Immature natural killer cell (primary cell): ENCODE measurements around the gene EML6. TPM values are rescaled to one million over a fixed set of nuclear protein-coding genes. Genes with fewer than 3 reads are reported as not detected.

Source experiments
- DNase-seq, 3 donors: peaks; one replicate each; pipeline ENCODE4 v3.0.0; 2022; ENCODE audit warnings: mixed read lengths in 1 of 3
- H3K27ac Mint-ChIP-seq, 6 donors: one replicate each; pipeline ENCODE4 v1.8.0; 2020; ENCODE audit warnings: mixed read lengths in 6 of 6, mild to moderate bottlenecking in 5 of 6, inconsistent platforms in 4 of 6, moderate library complexity in 3 of 6
- H3K27me3 Mint-ChIP-seq, 3 donors: one replicate each; pipeline ENCODE4 v1.8.0; 2020 to 2021; ENCODE audit warnings: low read depth in 3 of 3, mild to moderate bottlenecking in 3 of 3, mixed read lengths in 3 of 3, moderate library complexity in 3 of 3, inconsistent platforms in 1 of 3
- H3K36me3 Mint-ChIP-seq, 3 donors: one replicate each; pipeline ENCODE4 v1.8.0; 2020; ENCODE audit warnings: mixed read lengths in 3 of 3, inconsistent platforms in 2 of 3, mild to moderate bottlenecking in 2 of 3
- H3K4me1 Mint-ChIP-seq, 2 donors: one replicate each; pipeline ENCODE4 v1.8.0; 2020; ENCODE audit warnings: inconsistent platforms in 2 of 2, mild to moderate bottlenecking in 2 of 2, mixed read lengths in 2 of 2, moderate library complexity in 1 of 2
- H3K4me3 Mint-ChIP-seq, 5 donors: one replicate each; pipeline ENCODE4 v1.8.0; 2020; ENCODE audit warnings: mild to moderate bottlenecking in 5 of 5, mixed read lengths in 5 of 5, inconsistent platforms in 3 of 5, moderate library complexity in 3 of 5
- H3K9me3 Mint-ChIP-seq, 6 donors: one replicate each; pipeline ENCODE4 v1.8.0; 2020; ENCODE audit warnings: mild to moderate bottlenecking in 6 of 6, mixed read lengths in 6 of 6, inconsistent platforms in 4 of 6, moderate library complexity in 3 of 6
- polyA plus RNA-seq, 3 donors: library from polyadenylated mRNA; unstranded; fragments of 300-500 nt; fragmentation: Illumina TruSeq; gene quantifications; one replicate each; pipeline ENCODE4 v1.2.3, GENCODE V29; 2021

Gene EML6
- polyA plus RNA-seq, 3 donors from 2014 or later, result 0.02 TPM; not detected in 2

DNA sequence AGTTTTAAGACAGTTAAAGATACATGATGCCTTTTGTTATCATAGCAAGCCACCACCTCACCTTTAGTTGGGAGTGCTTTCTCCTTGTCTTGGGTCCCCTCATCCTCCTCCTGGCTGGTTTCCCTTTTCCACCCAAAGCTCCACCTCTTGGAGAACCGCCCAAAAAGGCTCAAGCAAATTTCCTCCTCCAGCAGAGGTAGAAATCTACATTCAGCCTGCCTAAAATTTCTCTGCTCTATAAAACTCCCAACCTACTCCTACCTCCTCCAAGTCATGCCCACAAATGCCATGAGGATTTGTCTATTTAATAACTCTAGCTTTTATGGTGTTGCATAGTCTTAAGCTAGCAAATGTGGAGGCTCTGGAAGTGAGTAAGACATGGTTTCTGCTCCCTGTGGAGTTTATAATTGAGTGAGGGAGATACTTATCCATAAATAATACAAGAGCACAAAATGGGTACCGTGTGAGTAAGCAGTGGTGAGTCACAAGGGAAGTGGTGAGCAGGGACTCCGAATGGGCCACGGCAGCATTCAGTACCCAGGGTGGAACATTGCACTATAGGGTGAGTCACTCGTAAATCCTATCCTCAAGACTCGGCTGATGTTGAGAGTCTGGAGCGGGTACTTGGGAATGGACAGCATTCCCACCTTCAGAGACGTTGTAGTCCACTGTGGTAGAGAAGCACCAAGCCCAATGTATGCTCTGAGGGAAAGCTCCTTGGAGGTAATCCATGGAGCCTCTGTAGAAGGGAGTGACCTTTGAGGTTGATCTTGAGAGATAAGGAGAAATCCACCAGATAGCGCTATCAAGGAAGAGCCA lies 180.5 kb downstream of the EML6 start:
- peak; percentile 50 to 63 (median 60) for DNase-seq
- Mint-ChIP-seq H3K4me1 (peaks cover 17 to 18% of the 10 kb centered on the region in 2 donors), H3K36me3 (peaks cover 0 to 4% (median 0%) of the 10 kb centered on the region in 3 donors), H3K9me3 (no peaks in the 10 kb centered on the region), H3K27ac (peak overlapping the region; percentile 24 to 76 (median 58)), H3K27me3 (peaks cover 0 to 2% (median 2%) of the 10 kb centered on the region in 3 donors), H3K4me3 (peak overlapping the region; percentile 3 to 68 (median 37))

DNA sequence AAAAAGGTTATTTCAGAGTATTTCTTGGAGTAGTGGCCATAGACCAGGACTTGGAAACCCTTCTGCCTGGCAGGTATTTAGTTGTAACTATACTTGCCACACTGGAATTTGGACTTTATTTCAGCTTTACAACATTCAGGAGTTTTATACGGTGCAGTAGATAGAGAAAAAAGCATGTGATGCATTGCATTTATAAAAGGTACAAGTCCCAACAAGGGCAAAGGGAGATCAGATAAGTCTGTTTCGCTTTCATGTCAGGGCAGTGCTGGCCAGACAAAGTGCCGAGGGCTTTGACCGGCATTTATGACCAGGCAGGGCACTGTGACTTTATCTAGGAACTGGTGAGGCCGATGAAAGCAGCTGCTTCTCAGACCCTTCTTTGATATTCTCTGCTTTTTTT lies 181.4 kb downstream of the EML6 start:
- Mint-ChIP-seq H3K27me3 (peaks cover 0 to 2% (median 1%) of the 10 kb centered on the region in 3 donors), H3K36me3 (peaks cover 0 to 4% (median 0%) of the 10 kb centered on the region in 3 donors), H3K27ac (peak overlapping the region in 3 of 6 donors; percentile 51 to 76 (median 65)), H3K9me3 (no peaks in the 10 kb centered on the region), H3K4me1 (peaks cover 17 to 18% of the 10 kb centered on the region in 2 donors), H3K4me3 (peak overlapping the region in 1 of 5 donors; percentile 68)
- no peak for DNase-seq

DNA sequence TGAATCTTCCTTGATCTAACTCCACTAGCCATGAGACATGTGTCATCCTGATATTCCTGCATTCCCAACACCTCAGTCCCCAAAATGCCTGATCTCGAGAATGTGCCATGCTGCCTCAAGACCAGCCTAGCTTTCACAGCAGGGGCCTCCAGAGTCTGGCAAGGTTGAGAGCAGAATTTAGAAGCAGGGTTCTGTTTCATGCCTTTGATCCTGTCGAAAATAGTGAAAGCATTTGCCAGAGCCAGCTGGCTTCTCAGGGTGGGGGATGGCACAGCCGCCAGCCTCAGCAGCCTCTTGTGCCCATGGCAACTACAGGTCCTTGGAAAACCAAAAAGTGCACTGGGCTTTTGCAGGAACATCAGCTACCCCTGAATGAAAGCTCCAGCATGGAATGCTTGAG lies 183.3 kb downstream of the EML6 start:
- no peak overlapping the region for H3K4me3 Mint-ChIP-seq
- DNase-seq, result no peak
- H3K9me3 Mint-ChIP-seq, result no peaks in the 10 kb centered on the region
- H3K36me3 Mint-ChIP-seq, result peaks cover 0 to 4% (median 0%) of the 10 kb centered on the region in 3 donors
- H3K4me1 Mint-ChIP-seq, result peaks cover 17 to 18% of the 10 kb centered on the region in 2 donors
- H3K27ac Mint-ChIP-seq, result no peak overlapping the region
- peaks cover 0 to 2% (median 0%) of the 10 kb centered on the region in 3 donors for H3K27me3 Mint-ChIP-seq

DNA sequence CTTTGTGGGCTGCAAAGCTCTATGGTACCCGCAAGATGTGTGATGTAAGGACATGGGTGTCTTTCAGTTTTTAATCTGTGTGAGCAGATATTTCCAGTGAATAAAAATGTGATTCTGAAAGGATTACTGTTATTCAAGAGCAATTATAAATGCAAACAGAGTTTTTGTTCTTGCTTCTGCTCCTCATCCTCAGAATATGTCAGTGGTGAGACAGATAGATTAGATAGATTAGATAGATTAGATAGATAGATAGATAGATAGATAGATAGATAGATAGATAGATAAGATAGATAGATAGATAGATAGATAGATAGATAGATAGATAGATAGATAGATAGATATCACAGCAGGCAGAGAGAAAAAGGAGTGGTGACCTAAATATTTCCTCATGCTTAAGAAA lies 184.2 kb downstream of the EML6 start:
- peaks cover 0 to 2% (median 0%) of the 10 kb centered on the region in 3 donors for H3K27me3 Mint-ChIP-seq
- DNase-seq, result no peak
- peaks cover 0 to 5% (median 0%) of the 10 kb centered on the region in 3 donors for H3K36me3 Mint-ChIP-seq
- H3K9me3 Mint-ChIP-seq, result no peaks in the 10 kb centered on the region
- peaks cover 17 to 18% of the 10 kb centered on the region in 2 donors for H3K4me1 Mint-ChIP-seq
- H3K27ac Mint-ChIP-seq, result peak overlapping the region in 1 of 6 donors; percentile 67
- no peak overlapping the region for H3K4me3 Mint-ChIP-seq

DNA sequence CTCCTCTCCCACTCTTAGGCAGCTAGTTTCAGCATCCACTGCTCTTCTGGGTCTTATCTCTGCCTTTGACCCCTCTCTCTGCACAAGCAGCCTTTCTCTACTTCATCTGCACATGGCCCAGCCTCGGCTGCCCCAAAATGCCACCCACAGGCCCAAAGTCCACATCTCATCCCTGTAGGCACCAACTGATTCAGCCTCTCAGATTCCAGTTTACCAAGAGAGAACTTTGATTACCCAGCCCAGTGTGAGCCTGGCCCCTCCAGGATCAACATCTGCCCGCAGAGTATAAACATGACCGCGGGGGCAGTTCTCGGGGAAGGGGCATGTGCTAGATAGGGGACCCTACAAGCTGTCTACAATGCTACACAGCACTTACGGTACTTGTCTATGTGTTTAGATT lies 185.1 kb downstream of the EML6 start:
- H3K9me3 Mint-ChIP-seq, result peaks cover 0 to 2% (median 0%) of the 10 kb centered on the region in 6 donors
- H3K4me1 Mint-ChIP-seq, result peaks cover 17% of the 10 kb centered on the region in 2 donors
- no peak for DNase-seq
- H3K36me3 Mint-ChIP-seq, result peaks cover 0 to 7% (median 0%) of the 10 kb centered on the region in 3 donors
- H3K27me3 Mint-ChIP-seq, result peaks cover 0 to 2% (median 0%) of the 10 kb centered on the region in 3 donors
- no peak overlapping the region for H3K4me3 Mint-ChIP-seq
- H3K27ac Mint-ChIP-seq, result no peak overlapping the region

DNA sequence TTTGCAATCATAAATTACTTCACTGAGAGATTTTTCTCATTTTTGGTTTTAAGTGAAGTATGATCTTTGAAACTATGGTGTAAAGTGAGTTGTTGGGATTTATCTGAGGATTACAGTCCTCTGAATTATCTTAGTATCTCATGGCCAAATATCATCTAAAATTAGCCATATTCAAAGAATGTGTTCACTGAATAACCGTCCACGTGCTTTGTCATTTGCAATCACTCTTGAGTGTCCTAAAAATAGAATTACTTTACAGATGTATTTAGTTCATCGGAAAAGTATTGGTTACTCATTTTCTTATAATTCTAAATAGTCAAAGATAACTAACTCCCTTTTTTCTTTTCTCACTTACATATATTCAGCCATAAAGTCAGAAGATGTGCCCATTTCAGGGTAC lies 185.5 kb downstream of the EML6 start:
- no peak for DNase-seq
- H3K27me3 Mint-ChIP-seq, result peaks cover 0 to 2% (median 0%) of the 10 kb centered on the region in 3 donors
- H3K36me3 Mint-ChIP-seq, result peaks cover 0 to 7% (median 0%) of the 10 kb centered on the region in 3 donors
- H3K27ac Mint-ChIP-seq, result no peak overlapping the region
- peaks cover 12 to 13% of the 10 kb centered on the region in 2 donors for H3K4me1 Mint-ChIP-seq
- no peak overlapping the region for H3K4me3 Mint-ChIP-seq
- peaks cover 0 to 3% (median 0%) of the 10 kb centered on the region in 6 donors for H3K9me3 Mint-ChIP-seq

DNA sequence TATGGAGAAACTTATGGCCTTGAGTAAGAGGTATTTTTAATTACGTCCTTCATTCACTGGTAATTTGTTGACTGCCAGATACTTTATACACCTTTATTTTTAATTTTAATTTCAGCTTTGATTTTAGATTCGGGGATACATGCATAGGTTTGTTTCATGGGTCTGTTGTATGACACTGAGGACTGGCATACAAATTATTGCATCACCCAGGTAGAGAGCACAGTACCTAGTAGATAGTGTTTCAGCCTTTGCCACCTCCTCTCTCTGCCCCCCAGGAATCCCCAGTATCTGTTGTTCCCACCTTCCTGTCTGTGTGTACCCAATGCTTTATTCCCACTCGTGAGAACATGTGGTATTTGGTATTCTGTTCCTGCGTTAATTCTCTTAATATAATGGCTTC lies 188.8 kb downstream of the EML6 start:
- Mint-ChIP-seq H3K4me1 (no peaks in the 10 kb centered on the region), H3K9me3 (peaks cover 0 to 3% (median 0%) of the 10 kb centered on the region in 6 donors), H3K36me3 (peaks cover 0 to 2% (median 0%) of the 10 kb centered on the region in 3 donors), H3K27ac (no peak overlapping the region), H3K27me3 (no peaks in the 10 kb centered on the region), H3K4me3 (no peak overlapping the region)
- no peak for DNase-seq

DNA sequence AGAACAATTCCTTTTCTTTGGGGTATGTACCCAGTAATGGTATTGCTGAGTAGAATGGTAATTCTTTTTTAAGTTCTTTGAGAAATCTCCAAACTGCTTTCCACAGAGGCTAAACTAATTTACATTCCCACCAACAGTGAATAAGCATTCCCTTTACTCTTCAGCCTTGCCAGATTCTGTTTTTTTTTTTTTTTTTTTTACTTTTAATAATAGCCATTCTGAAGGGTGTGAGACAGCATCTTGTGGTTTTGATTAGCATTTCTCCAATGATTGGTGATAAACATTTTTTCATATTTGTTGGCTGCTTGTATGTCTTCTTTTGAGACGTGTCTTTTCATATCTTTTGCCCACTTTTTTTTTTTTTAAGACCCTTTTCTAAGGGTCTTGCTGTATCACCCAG lies 189.4 kb downstream of the EML6 start:
- DNase-seq, result no peak
- peaks cover 0 to 5% (median 0%) of the 10 kb centered on the region in 3 donors for H3K27me3 Mint-ChIP-seq
- H3K9me3 Mint-ChIP-seq, result peaks cover 0 to 3% (median 0%) of the 10 kb centered on the region in 6 donors
- no peak overlapping the region for H3K27ac Mint-ChIP-seq
- H3K36me3 Mint-ChIP-seq, result peaks cover 2 to 3% (median 3%) of the 10 kb centered on the region in 3 donors
- no peak overlapping the region for H3K4me3 Mint-ChIP-seq
- no peaks in the 10 kb centered on the region for H3K4me1 Mint-ChIP-seq

DNA sequence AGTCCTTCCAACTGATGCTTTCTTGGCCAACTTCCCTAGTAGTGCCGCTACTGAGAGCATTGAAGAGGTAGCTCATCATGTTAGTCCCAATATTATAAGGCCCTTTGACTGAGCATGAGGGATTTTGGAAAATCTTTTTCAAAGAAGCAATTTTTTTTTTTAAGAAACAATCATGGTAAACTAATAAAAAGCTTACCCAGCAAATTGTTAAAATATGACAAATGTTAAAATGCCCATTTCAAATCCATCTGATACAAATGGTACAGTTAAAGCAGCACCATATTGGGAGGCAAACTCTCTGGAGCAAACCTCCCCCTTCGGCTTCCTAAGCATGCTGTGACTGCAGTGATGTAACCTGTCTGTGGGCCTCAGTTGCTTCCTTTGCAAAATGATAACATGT lies 191.2 kb downstream of the EML6 start:
- H3K36me3 Mint-ChIP-seq, result peaks cover 2 to 4% (median 3%) of the 10 kb centered on the region in 3 donors

DNA sequence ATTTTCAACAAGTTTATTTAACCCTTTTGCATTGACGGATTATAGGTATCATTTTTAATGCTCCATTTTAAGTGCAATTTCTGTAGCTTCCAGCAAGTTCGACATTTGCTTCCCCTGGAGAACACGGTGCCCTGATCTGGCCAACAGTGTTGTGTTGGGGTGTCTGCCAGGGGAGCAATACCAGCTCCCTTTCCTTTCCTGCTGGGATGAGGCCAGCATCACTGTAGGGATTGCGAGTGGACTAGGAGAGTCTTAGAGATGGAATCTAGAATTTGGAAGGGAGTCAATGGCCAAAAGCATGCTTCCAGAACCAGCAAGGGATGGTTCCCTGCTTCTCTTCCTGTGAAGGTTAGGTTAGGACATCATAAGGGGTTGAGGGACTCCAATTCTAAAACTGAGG lies 191.6 kb downstream of the EML6 start:
- Mint-ChIP-seq H3K27me3 (peaks cover 0 to 5% (median 0%) of the 10 kb centered on the region in 3 donors), H3K4me1 (no peaks in the 10 kb centered on the region), H3K4me3 (no peak overlapping the region), H3K9me3 (peaks cover 0 to 3% (median 0%) of the 10 kb centered on the region in 6 donors), H3K36me3 (peaks cover 3 to 4% (median 3%) of the 10 kb centered on the region in 3 donors), H3K27ac (no peak overlapping the region)
- DNase-seq, result no peak

More for the DNA sequence above, 191.2 kb downstream of the EML6 start:
- Mint-ChIP-seq H3K9me3 (peaks cover 0 to 3% (median 0%) of the 10 kb centered on the region in 6 donors), H3K27ac (no peak overlapping the region), H3K4me1 (no peaks in the 10 kb centered on the region), H3K27me3 (peaks cover 0 to 5% (median 0%) of the 10 kb centered on the region in 3 donors), H3K4me3 (no peak overlapping the region)
- no peak for DNase-seq

DNA sequence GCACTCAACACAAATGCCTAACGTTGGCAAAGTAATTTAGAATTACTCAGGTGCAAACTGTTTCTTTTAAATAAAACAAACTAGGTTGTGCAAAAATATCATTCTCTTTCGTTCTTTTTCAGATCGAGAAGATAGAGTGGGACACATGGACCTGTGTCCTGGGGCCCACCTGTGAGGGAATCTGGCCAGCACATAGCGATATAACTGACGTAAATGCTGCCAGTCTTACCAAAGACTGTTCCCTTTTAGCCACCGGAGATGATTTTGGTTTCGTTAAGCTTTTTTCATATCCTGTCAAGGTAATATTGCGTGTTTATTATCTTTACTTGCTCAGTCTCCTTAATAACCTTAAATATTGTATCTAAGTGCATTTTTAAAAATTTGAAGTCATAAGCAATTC lies 193.2 kb downstream of the EML6 start:
- Mint-ChIP-seq H3K4me3 (no peak overlapping the region), H3K4me1 (no peaks in the 10 kb centered on the region), H3K9me3 (peaks cover 0 to 10% (median under 1%) of the 10 kb centered on the region in 6 donors), H3K27me3 (peaks cover 0 to 5% (median 4%) of the 10 kb centered on the region in 3 donors), H3K27ac (no peak overlapping the region), H3K36me3 (peaks cover 4 to 14% (median 7%) of the 10 kb centered on the region in 3 donors)
- DNase-seq, result no peak

DNA sequence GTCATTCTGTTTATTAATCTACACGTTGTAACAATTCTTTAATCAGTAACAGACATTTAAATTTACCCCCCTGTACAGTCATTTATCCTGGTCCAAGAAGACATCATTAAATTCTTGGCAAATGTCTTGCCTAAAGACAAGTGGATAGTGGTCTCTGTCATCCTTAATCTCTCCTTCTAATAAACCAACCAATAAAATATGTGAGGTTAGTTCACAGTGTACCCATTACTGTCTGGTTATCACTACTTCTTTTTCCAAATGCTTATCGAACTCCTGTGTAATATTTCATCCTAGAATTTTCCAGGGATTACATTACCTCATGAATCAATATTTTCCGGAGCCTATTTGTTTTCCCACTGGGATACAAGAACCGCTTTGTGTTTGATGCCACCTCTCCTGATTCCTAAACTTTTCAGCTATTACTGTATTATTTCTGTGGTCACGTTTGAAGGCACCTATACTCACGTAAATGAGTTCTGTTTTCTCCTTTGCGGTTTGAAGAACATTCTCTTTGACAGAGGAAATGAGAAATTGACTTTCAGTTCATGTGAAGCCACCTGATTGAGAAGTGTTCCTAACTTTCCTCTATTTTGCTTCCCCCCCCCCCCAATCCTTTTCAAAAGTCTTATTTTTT lies 195.3 kb downstream of the EML6 start:
- no peak for DNase-seq
- H3K4me3 Mint-ChIP-seq, result no peak overlapping the region
- no peak overlapping the region for H3K27ac Mint-ChIP-seq
- peaks cover 0 to 10% (median under 1%) of the 10 kb centered on the region in 6 donors for H3K9me3 Mint-ChIP-seq
- peaks cover 0 to 5% (median 4%) of the 10 kb centered on the region in 3 donors for H3K27me3 Mint-ChIP-seq
- no peaks in the 10 kb centered on the region for H3K4me1 Mint-ChIP-seq
- peaks cover 4 to 11% (median 7%) of the 10 kb centered on the region in 3 donors for H3K36me3 Mint-ChIP-seq

DNA sequence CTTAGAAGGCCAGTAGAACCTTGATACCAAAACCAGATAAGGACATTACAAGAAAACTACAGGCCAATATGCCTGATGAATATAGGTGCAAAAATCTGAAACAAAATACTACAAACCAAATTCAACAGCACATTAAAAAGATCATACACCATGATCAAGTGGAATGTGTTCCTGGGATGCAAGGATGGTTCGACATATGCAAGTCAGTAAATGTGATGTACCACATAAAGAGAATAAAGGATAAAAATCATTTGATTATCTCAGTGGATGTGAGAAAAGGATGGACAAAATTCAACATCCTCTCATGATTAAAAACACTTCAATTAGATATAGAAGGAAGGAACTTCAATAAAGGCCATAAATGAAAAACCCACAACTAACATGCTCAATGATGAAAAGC lies 197.2 kb downstream of the EML6 start:
- H3K27ac Mint-ChIP-seq, result no peak overlapping the region
- peaks cover 9 to 11% of the 10 kb centered on the region in 2 donors for H3K4me1 Mint-ChIP-seq
- H3K36me3 Mint-ChIP-seq, result peaks cover 4 to 11% (median 7%) of the 10 kb centered on the region in 3 donors
- H3K4me3 Mint-ChIP-seq, result no peak overlapping the region
- H3K27me3 Mint-ChIP-seq, result peaks cover 1 to 8% (median 7%) of the 10 kb centered on the region in 3 donors
- peaks cover 0 to 10% (median under 1%) of the 10 kb centered on the region in 6 donors for H3K9me3 Mint-ChIP-seq
- DNase-seq, result no peak

DNA sequence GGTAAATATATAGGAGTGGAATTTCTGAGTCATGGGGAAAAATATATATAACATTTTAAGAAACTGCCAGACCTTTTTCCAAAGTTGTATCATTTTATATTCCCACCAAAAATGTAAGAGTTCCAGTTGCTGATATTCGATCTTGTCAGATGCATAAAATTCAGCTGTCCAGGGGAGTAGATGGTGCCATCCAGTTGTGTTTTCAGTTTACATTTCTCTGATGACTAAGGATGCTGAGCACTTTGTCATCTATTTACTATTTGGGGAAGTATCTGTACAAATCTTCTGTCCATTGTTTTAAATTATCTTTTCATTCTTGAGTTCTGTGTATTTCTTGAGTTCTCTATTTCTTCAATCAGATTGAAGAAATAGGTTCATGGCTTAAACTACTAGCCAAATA lies 200.7 kb downstream of the EML6 start:
- peaks cover 0 to 10% (median under 1%) of the 10 kb centered on the region in 6 donors for H3K9me3 Mint-ChIP-seq
- no peak for DNase-seq

More for the DNA sequence above, 200.7 kb downstream of the EML6 start:
- Mint-ChIP-seq H3K27me3 (peaks cover 3 to 9% (median 7%) of the 10 kb centered on the region in 3 donors), H3K27ac (no peak overlapping the region), H3K4me3 (no peak overlapping the region), H3K36me3 (peaks cover 0 to 13% (median 4%) of the 10 kb centered on the region in 3 donors), H3K4me1 (peaks cover 10 to 13% of the 10 kb centered on the region in 2 donors)
